ENCODE measurements around the gene MAGI2.

Gene MAGI2

DNA sequence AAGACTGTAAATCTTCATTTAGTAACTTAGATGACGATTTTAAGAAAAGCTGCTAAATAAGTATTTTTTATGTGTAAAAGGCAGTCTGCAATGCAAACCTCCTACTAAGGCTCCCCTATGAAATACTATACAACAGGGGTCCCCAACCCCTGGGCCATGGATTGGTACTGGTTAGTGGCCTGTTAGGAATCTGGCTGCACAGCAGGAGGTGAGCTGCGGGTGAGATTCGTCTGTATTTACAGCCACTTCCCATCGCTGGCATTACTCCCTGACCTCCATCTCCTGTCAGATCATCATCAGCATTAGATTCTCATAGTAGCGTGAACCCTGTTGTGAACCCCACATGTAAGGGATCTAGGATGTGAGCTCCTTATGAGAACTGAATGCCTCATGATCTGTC lies 580.4 kb downstream of the MAGI2 start:
- DNase-seq, result no peak

DNA sequence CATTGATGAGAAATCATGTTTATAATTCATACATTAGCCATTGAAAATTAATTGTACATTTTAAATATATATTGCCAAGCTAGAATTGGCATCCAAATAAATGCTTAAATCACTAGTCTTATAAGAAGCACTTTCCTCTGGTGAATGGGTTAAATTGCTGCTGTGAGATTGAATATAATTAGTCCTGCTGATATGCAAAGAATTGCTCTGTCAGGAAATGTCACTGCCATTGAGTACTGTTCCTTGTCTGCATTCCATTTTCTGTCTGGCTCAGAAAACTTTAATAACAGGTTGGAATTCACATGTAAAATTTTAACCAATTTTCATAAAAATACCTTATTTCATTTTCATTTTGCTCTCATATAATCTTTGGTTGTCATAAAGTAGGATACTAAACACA lies 589.1 kb downstream of the MAGI2 start:
- no peak for DNase-seq

DNA sequence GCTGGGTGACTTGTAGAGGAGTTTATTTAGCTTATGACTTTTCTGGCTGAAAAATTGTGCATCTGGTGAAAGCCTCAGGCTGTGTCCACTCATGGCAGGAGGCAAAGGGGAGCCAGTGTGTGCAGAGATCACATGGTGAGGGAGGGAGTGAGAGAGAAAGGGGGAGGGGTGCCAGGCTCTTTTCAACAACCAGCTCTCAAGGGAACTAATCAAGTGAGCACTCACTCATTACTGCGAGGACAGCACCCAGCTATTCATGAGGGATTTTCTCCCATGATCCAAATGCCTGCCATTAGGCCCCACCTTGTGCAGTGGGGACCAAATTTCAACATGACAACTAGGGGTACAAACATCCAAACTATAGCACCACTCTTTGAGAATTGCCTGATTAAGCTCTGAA lies 590.2 kb downstream of the MAGI2 start:
- DNase-seq, result no peak

DNA sequence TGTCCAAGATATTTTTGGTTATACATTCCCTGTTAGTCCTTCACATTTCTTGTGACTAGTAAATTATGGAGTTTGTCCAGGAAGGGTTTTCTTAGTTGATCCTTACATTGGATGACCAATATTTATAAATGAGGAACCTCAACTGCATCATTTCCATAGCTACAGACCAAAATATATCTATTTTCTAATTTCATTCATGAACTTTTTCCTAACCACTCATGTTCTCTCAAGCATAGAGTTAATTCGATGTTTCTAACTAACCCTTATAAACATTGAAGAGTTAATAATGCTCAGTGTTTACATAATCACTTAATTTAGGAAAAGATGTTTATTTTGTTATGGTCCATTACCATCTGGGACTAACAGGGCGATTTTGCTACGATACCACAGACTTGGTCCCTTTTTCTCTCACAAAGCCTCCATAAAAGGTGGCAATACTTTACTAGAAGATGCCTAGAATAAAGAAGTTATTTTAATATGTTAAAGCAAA lies 591.0 kb downstream of the MAGI2 start:
- DNase-seq, result no peak

DNA sequence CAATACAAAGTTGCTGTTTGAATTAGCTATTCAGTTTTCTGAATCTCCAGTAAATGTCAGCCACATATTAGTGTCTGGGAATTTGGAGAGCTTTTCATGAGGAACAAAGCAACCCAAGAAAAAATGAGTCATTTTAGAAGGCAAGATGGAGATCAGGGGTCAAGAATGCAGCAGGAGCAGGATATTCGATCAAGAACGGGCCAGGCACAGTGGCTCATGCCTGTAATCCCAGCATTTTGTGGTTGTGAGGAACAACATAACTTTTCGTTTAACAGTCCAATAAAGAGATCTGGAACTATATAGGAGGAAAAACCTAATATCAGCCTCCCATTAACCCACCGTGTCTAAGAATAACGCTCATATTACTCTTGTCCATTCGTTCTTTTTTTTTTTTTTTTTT lies 600.5 kb downstream of the MAGI2 start:
- no peak for DNase-seq

DNA sequence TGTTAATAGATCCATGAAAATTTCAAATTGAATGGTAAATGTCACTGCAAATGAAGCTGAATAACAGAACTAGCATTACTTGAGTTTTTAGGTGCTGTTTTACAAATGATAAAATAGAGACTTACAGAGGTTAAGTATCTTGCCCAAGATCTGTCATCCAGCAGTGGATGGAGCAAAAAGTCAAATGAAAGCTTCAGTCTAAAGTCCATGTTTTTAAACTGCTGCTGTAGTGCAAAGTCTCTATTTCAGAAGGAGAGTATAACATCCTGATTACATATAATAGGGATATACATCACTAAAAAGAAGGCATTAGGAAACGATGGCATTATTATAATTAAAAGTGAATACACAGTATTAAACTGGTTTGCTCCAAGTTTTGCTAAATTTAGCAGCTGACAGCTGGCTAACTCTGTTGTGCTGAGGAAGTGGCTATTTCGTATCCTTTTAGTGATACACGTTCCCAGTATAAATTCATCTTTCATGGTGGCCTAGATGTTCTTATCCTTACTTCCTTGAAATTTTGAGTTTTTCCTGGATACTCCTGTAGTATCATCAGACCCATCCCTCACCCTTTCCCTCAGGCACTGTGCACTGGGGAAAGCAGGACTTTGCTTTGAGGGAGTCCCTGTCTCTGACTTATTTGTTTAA lies 603.2 kb downstream of the MAGI2 start:
- no peak for DNase-seq

DNA sequence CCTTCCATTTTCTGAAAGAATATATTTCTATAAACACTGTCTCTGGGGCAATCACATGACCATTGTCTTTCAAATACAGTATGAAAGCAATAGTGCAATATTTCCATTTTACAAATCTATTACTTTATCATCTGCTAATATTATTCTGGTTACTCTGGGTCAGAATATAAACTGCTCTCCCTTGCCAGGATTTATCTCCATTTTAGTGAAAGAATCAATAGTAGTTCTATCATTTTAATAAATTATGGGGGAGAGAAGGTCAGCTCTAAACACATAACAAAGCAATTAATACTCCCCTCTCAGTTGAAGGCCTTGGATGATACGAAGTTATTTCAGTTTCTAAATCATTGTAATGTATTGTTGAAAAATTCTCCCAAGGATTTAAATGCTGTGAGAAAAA lies 608.3 kb downstream of the MAGI2 start:
- no peak for DNase-seq

DNA sequence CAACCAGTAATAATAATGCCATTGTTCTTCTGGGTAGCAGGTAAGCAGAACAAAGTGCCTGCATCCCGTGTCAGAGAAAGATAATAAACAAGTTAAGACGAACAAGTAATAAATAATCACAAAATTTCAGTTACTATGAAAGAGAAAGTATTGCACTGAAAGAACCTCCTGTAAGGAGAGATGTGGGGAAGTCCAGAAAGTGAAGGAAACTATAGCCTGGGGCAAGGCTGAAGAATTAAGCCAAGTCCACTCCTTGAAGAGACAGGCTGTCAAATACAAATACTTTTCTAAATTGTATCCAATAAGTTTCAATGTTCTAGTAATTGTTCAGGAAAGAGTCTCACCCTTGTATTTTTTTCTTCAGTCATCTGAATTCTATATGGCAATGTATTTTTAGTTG lies 611.4 kb downstream of the MAGI2 start:
- no peak for DNase-seq

DNA sequence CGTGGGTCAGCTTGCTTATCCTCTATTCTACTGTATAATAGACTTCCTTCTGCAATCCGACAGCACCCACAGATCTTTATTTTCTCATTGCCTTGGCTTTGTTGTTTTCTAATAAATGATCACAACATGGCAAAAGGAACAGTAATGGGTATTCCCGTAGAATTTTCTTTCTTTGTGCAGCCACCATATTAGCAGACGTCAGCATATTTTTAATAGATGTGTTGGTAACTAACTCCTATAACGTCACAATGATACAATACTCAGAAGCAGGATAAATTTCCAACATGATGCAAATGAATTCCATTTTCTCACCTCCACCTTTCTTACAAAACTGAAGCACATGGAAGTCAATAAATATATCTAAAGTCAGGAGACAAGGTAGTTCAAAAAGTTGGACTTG lies 617.6 kb downstream of the MAGI2 start:
- DNase-seq, result no peak

DNA sequence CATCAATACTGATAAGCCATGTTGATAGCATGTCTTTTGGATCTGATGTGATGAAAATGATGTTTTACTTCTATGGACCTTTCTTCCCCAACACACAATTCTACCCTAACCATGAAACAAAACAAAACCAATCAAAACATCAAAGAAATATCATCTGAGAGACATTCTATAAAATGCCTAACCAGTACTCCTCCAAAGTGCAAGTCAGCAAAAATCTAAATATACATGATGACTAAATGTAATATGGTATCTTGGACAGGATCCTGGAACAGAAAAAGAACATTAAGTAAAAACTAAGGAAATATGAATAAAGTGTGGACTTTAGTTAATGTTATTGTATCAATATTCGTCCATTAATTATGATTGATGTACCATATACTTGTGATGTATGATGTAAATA lies 625.1 kb downstream of the MAGI2 start:
- DNase-seq, result no peak

DNA sequence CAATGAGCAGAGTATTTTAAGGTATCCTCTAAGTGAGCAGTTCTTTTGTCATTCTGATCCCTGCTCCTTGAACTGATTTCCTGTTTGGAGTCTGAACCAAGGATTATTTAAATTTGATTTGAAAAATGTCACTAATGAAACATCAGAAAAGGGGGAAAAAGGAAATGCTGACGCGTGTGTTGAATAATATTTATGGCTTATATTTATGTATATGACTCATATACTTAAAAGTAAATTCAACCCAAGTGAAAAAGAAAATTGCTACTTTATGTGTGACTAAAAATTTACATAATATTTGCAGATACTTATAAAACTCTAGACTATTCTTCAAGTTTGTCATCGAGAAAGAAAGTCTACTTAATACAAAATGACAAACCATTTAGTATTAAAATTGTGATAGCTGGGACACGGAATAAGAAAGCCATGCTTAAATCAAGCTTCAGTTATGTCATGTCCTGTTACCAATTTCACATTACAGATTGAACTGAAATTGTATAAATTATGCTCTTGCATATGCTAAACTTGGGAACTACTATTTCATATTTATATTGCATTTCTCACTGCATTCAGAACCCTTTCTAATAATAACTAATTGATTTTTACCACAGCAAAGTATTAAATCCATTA lies 649.9 kb downstream of the MAGI2 start:
- DNase-seq, result no peak

DNA sequence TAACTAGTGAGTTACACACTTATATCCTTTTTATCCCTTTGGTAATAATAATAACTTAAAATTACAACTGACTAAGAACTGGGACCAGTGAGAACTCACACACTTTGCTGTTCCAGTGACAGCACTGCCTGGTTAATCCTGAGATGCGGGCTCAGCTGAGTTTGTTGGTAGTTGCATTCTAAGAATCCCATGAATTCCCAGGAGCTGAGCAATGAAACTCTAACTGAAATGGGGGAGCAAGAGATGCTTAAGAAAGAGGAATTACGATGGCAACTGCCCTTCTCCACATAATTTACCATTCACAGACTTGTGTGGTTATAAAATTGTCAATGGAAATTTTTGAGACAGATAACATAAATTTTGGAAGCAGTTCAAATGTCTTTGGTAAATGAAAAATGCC lies 659.4 kb downstream of the MAGI2 start:
- DNase-seq, result no peak

DNA sequence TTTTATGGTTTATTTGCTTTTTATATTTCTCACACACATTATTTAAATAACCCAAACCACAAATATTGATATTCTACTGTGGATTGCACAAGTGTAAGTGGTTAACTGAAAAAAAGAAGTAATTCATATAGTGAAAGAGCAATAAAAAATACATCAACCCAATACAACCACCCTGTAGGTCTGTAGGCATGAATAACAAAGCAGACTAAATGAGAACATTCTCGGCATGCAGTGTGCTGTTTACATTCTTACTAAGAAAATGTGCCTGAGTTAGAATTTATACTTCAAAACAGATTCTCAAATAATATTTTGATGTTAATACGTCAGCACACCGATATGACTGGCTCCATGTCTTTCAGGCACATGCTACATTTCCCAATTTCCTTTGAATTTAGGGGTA lies 660.8 kb downstream of the MAGI2 start:
- no peak for DNase-seq

DNA sequence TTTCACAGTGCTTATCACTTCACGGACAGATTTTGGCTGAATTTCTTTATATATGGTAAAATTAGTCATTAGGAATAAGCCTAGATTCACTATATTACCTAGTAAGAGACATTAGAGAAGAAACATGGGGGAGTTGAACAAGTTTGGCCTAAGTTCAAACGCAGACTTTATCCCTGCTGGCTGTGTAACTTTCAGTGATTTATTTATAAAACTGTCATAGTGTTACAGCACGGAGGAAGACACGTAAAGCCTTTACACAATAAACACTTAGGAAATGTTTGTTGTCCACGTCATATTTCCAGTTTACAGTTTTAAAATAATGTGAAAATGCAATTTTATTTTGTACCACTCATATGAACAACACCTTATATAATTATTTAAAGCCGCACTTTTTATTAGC lies 661.5 kb downstream of the MAGI2 start:
- no peak for DNase-seq

DNA sequence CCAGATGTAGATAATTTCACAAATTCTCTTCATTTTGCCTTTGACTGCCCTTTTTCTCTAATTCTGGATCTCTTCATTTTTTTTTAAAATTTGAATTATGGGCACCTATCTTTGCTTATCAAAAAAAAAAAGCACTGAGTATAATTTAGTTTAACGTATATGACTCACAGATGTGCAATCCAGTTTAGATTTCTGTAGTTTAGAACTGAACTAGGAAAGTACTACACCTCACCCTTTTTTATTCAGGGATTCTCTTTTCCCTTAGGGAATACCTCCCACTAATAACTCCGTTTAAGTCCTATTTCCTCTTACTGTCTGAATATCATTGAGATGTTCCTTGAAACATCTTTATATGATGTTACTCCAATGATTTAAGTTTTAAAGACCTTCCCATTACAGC lies 665.0 kb downstream of the MAGI2 start:
- DNase-seq, result no peak

DNA sequence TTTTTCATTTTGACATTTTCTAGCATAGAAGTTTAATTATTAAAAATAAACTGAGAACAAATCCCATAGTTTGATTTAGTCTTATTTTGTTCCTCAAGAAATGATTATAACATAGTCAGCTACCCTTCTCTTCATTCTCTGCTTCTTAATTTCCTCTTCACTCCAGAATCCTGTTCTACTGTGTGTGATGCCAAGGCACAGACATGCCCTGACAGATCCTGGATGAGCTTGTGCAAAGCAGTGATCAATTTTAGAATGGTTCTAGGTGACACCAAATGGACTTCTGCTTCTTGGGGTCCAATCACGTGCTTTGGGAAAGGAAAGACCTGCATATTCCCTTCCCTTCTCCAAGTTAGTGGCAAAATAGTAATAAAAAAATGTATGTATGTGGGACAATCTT lies 665.6 kb downstream of the MAGI2 start:
- DNase-seq, result no peak

DNA sequence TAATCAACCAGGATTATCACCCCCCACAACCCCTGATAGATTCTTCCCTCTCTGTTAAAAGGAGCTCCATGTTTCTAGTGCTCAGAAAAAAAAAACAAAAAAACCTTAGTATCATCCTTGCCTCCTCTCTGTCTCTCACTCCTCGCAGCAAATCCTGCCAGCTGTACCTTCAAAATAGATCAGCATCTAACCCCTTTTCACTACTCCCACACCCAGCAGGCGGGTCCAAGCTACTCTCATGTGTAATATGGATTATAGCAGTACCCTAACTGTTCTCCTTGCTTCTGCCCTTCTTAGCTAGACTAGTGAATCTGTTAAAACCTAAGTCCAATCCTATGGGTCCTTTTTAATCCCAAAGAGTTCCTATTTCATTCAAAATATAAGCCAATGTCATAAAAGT lies 667.4 kb downstream of the MAGI2 start:
- no peak for DNase-seq

DNA sequence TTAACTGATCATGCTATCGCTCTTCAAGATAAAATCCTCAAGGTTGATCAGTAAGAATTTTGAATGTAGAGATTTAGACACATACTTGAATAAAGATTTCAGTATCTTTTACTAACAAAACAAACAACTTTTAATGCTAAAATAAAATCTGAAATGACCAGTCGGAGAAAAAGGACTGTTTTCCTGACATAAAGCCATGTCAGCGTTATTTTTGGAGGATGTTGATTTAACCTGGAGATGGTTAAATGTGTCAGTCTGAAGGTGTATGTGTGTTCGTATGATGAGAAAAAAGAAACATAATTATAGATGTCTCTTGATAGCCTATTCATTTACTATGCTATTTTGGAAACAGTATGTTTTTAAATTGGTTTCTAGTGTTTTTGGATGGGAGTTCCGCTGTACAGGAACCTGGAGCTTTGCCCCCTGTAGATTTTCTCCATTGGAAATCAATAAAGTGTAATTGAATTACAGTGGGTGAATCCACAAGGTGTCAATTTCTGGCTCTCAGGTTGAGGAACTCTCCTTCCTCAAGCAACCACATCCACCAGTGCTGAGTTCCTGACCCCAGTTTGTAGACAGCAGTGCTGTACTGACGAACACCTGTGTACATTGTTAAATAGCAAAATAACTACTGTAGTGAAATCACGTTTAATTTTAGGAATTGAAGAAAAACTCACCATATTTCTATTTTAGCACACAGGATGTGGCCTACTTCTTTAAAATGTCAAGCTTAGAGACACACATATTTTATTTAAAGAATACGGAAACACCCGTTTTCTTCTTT lies 670.1 kb downstream of the MAGI2 start:
- DNase-seq, result no peak

DNA sequence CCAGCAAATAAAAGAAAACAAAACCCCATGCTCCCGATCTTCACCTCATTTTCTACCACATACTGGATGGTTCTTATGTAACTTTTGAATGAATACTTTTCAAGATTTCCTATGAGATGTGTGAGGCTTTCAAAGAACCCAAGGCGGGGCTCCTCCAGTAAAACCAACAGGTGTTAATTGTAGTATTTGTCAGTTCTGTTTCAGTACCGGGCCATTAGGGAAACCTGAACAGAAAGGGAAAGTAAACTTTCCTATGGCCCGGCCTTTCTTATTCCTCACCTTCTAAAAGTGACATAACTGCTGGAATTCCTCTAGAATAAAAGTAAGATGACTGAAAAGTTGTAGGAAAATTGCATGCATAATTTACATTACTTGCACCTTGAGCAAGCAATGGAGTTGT lies 672.9 kb downstream of the MAGI2 start:
- DNase-seq, result no peak

DNA sequence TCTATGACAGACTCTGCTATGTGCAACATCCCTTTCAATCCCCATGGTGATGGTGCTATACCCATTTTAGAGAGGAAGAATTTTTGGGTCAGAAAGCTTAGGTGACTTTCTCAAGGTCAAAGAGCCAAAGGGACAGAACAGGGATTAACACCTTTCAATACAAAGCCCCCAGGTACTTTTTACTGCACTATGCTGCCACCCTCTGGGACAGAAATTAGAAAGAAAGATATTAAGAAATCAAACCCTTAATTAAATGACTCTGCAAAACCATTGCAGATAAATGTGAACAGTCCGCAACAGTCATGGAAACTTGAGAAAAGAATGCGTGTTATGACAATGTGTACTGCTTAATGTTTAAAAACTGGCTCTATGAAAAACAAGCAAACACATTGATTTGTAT lies 673.7 kb downstream of the MAGI2 start:
- DNase-seq, result no peak

DNA sequence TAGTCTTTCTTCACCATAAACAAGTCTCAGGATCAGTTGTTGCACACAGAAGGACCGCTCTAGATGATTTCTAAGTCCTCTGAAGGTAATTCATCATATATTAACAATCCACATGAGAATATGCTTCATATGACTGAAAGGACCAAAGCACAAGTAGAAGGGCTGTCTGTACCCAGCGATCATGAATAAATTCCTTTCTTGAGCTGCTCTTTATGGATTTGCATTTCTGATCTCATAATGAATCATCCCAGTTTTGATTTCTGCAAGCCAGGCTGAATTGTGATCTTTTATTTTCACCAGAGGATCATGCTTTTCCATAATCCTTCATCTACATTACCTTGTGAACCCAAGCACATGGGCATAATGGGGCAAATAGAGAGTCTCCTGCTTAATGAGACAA lies 675.6 kb downstream of the MAGI2 start:
- DNase-seq, result no peak

DNA sequence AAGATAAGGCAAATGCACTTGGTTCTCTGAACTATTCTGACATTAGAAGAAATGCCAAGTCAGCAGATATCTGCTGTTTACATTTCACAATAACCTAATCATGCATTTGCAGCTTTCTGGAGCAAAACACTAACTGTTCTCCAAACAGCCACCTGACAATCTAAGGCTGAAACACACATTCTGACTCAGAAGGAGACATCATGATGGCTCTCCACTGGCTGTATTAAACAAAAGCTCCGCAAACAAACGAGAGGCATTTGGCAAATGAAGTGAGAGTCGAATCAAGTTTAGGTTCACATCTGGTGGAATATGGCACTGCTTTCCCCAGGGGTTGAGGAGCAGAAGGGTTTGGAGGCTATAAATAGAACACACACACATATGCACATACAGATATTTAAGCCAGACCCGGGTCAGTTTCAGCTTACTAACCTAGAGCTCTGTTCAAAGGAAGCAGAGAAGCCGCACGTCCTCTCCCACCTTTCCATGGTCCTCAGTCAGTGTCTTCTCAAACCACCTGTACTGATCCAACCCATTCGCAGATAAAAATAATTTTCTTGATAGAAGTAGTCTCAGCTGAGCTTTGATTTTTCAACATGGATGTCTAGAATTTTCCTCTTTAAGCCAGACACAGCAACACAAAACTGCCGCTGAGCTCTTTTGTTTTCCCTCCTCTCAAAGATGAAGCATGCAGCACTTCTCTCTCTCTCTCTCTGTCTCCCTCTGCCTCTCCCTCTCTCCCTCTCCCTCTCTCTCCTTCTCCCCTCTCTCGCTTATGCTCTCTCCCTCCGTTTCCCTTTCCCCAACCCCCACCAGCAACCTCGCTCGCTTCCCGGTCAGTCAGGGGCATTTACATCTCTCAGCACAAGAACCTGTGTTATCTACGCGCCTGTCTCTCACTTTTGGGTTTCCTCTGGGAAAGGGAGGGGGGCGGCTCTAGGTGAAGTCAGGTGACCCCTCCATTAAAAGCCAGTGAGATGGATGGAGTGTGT lies 682.8 kb downstream of the MAGI2 start:
- DNase-seq, result no peak

DNA sequence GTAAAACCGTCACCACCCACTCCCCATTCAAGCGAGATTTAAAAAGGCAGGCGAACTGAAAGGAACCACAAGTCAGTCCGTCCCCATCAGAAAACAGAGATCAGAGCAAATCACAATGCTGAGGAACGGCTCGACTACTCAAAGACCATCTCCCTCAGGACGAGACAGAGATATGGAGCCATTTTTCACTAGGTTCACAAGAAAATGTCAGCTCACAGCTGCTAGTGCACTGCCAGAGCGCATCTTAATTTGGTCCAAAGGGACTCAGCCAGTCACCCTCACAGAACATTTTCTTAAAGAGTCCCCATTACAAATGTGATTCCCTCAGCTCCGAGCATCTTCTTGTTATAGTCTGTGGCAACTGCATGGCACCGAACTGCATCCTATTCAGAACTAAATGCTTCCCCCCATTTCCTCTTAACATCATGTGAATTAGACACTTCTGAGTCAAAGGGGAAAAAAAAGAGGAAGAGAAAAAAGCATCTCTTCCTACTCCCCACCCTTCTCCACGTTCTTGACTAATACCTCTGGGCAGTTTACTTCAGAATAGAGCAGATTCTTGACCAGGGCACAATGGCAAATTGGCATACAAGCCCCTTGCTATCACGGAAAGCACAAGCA lies 683.9 kb downstream of the MAGI2 start:
- DNase-seq, result no peak
